ENCODE measurements around the gene CDK15. TPM values are rescaled to one million over a fixed set of nuclear protein-coding genes. Genes with fewer than 3 reads are reported as not detected.

CDK15 gene
- total RNA-seq, 1 donor from 2014 or later, result 0.07 TPM

- Mint-ChIP-seq H3K27ac (no peak overlapping the region), H3K36me3 (ENCODE audit: insufficient read depth) (no peaks in the 10 kb centered on the region), H3K9me3 (ENCODE audit: low read depth) (peaks cover 4% of the 10 kb centered on the region), H3K4me1 (ENCODE audit: low read depth) (peaks cover 12% of the 10 kb centered on the region), H3K4me3 (ENCODE audit: low read depth) (no peak overlapping the region), H3K27me3 (peaks cover 15% of the 10 kb centered on the region)
- DNase-seq (ENCODE audit: low spot score, unreplicated experiment), result no peak
- no peak for TF ChIP-seq CTCF (IDR thresholded peaks at IDR 0.05; ENCODE audit: unreplicated experiment)
Observed at GRCh38 chr2:201932511-201932910, 126.2 kb downstream of the CDK15 start.

- no peak overlapping the region for H3K27ac Mint-ChIP-seq
- no peak for TF ChIP-seq CTCF (IDR thresholded peaks at IDR 0.05; ENCODE audit: unreplicated experiment)
- H3K9me3 Mint-ChIP-seq (ENCODE audit: low read depth), result peaks cover 4% of the 10 kb centered on the region
- H3K27me3 Mint-ChIP-seq, result peaks cover 15% of the 10 kb centered on the region
- no peak for DNase-seq (ENCODE audit: low spot score, unreplicated experiment)
- peaks cover 24% of the 10 kb centered on the region for H3K4me1 Mint-ChIP-seq (ENCODE audit: low read depth)
- no peaks in the 10 kb centered on the region for H3K36me3 Mint-ChIP-seq (ENCODE audit: insufficient read depth)
- no peak overlapping the region for H3K4me3 Mint-ChIP-seq (ENCODE audit: low read depth)
Observed at GRCh38 chr2:201933792-201934237, 127.5 kb downstream of the CDK15 start.

GRCh38 chr2:201936817-201937216 is 130.5 kb downstream of the CDK15 start:
- peaks cover 31% of the 10 kb centered on the region for H3K4me1 Mint-ChIP-seq (ENCODE audit: low read depth)
- no peak overlapping the region for H3K4me3 Mint-ChIP-seq (ENCODE audit: low read depth)
- peaks cover 4% of the 10 kb centered on the region for H3K9me3 Mint-ChIP-seq (ENCODE audit: low read depth)
- no peak for TF ChIP-seq CTCF (IDR thresholded peaks at IDR 0.05; ENCODE audit: unreplicated experiment)
- DNase-seq (ENCODE audit: low spot score, unreplicated experiment), result no peak
- H3K27ac Mint-ChIP-seq, result no peak overlapping the region
- peaks cover 17% of the 10 kb centered on the region for H3K27me3 Mint-ChIP-seq
- no peaks in the 10 kb centered on the region for H3K36me3 Mint-ChIP-seq (ENCODE audit: insufficient read depth)

GRCh38 chr2:201937343-201937742 is 131.0 kb downstream of the CDK15 start:
- DNase-seq (ENCODE audit: low spot score, unreplicated experiment), result no peak
- H3K36me3 Mint-ChIP-seq (ENCODE audit: insufficient read depth), result no peaks in the 10 kb centered on the region
- no peak for TF ChIP-seq CTCF (IDR thresholded peaks at IDR 0.05; ENCODE audit: unreplicated experiment)
- peaks cover 4% of the 10 kb centered on the region for H3K9me3 Mint-ChIP-seq (ENCODE audit: low read depth)
- peak overlapping the region; percentile 39 for H3K27ac Mint-ChIP-seq
- peaks cover 16% of the 10 kb centered on the region for H3K27me3 Mint-ChIP-seq
- H3K4me3 Mint-ChIP-seq (ENCODE audit: low read depth), result no peak overlapping the region
- H3K4me1 Mint-ChIP-seq (ENCODE audit: low read depth), result peaks cover 31% of the 10 kb centered on the region

- H3K36me3 Mint-ChIP-seq (ENCODE audit: insufficient read depth), result no peaks in the 10 kb centered on the region
- H3K4me1 Mint-ChIP-seq (ENCODE audit: low read depth), result peaks cover 31% of the 10 kb centered on the region
- H3K27ac Mint-ChIP-seq, result peak overlapping the region; percentile 90
- H3K27me3 Mint-ChIP-seq, result peaks cover 11% of the 10 kb centered on the region
- no peak overlapping the region for H3K4me3 Mint-ChIP-seq (ENCODE audit: low read depth)
- peaks cover 4% of the 10 kb centered on the region for H3K9me3 Mint-ChIP-seq (ENCODE audit: low read depth)
- DNase-seq (ENCODE audit: low spot score, unreplicated experiment), result no peak
- TF ChIP-seq CTCF (IDR thresholded peaks at IDR 0.05; ENCODE audit: unreplicated experiment), result no peak
Observed at GRCh38 chr2:201938156-201938775, 131.9 kb downstream of the CDK15 start.
